GM18520 (cell line): ENCODE measurements around the gene NPY1R.

Experiments
- ATAC-seq: cut with Tn5 transposase; IDR thresholded peaks from one replicate; pipeline ENCODE4 v1.9.1; 2021; ENCODE audit not compliant: unreplicated experiment

NPY1R gene

DNA sequence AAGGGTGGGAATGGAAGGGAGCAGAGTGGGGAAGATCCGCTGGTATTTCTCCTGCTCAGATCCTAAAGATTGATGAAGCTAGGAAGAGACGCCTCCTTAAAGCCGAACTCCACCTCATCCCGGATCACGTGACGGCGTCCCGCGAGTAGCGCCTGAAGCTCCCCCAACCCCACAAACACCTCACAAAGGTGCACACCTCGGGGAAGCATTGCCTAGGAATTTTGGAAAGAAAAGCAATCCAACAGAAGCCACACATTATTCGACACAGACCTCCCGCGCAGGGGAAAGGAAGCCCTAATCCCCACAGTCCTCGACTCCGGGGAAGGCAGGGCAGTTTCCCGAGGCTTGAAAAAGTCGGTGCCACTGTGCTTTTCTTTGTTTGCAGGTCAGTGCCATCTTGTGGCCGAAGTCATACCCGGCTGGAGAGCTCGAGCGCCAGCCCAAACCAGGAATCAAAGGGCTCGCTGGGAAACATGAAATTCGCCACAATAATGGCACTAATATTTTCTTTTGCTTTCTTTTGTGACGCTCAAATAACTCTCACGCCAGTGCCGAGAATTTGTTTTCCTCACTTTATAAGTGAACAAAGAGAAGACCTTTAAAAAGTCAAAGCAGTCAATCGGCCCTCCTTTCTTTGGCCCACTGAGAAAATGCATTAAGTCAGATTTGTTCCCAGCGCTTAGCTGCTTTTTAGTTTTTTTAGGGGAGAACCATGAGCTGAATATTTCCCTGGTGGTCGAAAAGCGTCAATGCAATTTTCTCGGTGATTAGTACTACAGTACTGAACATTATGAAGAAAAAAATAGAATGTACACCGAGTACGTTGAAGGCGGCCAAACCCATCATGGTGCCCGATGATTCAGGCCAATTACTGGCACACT, at the start of gene NPY1R:
TSS of gene NPY1R (minus strand) at position 71 of the 881 bp plus-strand sequence. CDS start 6,042 bp downstream, outside the sequence.
- no peak for ATAC-seq

DNA sequence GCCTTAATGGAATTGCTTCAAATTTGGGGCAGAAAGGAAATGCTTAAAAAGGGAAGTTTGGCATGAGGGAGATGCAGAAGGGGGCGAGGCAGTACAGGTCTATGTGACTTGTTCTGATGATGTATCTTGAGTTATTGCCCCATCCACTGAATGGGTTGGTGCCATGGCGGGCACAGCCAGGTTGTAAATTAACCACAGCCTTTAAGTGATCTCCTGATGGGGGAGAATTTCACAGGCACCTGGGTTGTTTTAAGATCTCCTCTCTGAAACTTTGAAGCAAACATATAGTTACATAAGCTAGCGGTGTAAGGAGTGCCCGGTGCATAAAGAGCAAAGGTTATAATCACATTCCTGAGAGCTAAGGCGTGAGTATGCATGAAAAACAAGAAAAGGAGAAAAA, 48.3 kb upstream of the NPY1R start:
- no peak for ATAC-seq

DNA sequence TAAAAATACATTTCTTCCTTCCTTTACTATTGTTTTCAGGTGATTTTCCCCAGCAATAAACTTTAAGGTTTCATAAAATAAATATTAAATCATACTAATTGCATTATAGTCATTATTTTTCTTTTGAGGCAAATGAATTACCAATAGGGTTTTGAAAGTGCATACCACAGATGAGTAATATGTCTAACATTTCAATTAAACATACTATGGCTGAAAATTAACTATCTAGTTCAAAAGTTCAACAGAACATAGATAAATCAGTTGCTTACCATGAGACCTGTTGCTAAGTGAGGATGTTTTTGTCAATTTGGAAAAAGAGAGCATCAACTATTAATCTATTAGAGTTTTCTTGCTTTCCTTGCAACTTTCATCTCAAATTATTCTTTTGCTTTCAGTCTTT, 46.3 kb upstream of the NPY1R start:
- no peak for ATAC-seq

DNA sequence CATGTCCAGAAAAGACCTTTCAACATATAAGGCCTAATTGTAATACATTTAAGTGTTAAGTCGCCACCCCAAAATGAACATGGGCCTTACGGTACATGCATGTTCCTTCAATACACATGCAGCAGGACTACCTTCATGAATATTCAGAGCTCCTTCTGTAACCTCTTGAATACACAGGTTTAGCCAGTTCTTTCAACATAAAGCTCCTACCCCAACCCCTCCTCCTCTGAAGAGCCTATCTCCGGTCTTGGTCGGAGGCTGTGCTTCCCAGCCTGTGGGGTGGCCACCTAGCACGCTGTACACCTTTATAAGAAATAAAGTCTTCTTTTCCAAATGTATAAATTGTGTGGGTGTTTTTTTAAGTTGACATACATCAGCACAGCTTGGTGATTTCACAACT, 39.6 kb upstream of the NPY1R start:
- ATAC-seq = no peak

DNA sequence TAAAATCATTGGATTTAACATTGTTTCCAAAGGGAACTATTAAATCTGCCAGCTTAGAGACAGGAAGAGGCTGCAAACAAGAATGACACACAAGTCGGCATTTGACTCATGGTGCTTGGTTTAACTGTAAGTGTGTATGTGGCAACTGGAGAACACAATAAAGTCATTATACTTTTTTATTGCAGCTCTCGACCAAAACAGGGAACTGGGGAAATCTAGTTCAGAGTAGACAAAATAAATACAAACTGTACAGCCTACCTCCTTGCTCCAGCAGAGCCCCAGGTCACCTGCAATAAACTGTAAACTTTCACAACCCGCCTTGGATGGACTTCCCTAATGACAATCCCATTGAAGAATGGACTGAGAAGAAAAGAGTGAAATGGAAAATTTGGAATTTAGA, 35.3 kb upstream of the NPY1R start:
- no peak for ATAC-seq

DNA sequence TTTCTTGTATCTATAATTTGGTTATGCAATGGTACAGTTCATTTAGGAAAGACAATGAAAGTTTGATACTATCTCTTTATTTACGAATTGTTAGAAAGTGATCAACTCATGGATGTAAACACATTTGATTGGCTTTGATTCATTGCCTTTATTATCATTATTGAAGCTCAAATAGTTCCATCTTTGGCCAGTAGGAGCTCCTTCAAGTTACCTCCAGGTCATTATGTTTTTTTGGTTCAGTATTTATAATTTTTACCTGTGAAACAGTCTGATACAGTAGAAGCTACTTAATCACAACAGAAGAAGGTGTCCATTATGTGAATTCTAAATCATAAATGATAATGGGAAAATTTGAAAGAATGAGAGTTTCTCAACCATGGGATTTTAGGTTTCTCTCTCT, 23.7 kb upstream of the NPY1R start:
- ATAC-seq = no peak

DNA sequence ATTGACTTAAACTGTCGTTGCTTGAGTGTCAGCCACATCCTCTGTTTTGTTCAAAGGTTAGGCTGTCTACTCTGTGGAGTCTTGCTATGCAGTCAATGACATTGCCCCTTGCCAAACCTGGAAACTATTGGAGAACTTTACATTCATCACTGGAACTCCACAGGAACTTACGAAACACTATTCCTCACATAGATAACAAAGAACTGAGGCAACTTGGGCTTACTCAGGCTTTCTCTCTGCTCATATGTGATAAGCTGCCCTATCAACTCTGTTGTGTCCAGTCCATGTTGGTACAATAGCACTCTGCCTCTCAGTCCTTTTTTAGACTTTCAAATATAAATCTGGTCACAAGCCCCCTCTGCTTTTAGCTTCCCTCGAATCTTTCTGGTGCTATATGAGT, 20.7 kb upstream of the NPY1R start:
- no peak for ATAC-seq

DNA sequence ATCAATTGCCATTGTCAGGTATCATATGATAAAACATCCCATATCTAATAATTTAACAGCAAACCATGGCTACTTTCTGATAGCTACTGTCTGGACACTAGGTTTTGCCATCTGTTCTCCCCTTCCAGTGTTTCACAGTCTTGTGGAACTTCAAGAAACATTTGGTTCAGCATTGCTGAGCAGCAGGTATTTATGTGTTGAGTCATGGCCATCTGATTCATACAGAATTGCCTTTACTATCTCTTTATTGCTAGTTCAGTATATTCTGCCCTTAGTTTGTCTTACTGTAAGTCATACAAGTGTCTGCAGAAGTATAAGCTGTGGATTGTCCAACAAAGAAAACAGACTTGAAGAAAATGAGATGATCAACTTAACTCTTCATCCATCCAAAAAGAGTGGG, 18.3 kb upstream of the NPY1R start:
- ATAC-seq = no peak

DNA sequence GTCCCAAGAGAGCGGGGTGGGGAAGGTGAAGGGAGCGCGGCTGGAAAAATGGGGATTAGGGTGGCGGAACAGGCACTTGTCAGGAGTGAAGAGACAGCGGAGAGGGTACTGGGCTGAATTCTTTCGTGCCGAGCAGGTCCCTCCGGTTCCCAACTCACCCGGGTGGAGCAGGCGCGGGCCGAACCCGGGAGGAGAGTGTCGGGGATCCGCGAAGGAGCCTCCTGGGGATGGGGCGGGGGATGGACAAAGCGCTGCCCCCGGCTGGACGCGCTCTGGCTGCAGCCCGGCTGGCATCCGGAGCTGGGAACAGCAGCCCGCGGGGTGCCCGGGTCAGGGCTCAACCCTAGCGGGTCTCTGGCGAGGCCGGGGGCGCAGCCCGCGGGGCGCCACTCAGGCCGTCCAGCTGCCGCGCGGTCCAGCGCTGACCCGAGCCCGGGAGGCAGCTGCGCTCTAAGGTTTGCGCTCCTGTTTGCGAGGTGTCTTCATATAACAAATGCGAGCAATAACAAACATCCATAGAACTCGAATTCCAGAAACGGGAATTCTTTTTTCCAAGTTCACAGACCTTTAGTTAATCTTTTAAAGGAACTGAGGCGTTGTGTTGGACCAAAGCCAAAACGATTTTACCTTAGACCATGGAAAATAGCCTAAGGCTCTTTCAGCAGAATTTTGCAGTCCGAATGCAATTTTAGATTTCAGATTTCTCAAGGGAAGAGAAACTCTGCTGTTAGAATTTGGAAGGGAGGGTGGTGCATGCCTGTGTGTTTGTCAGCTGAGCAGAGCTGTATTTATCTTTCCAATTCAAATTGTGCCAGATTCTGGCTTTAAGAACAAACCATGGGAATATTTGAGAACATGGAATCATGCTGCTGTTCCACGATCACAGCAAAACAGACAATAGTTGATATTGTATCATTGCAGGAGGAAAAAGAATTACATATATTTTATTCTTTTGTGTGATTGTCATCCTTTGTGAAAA, 12.0 kb upstream of the NPY1R start:
- no peak for ATAC-seq

DNA sequence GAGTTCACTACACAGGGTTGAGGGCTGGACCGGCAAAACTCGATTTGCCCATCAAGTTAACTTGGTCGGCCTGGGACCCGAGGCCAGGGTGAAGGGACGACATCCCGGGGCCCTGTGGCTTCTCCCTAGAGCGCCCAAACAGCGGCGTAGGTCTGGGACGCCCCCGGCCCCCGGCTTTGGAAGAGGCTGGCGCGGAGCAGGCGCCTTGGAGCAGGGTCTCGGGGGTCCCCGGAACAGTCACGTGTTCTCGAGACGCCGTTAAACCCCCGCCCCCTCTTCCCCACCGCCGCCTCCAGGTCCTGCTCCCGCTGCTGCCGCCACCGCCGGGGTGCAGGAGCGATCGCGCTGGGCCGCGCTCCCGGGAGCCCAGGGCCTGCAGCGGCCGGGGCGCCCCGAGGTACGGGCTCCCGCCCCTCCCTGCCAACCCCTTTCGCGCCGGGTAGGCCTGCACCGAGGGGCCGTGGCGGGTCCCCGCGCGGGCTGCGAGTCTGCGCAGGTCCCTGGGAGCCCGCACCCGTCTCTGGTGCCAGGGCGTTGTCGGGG, 11.3 kb upstream of the NPY1R start, which contains the start of gene NPY5R:
TSS of gene NPY5R (plus strand) at position 289 of the 543 bp plus-strand sequence. CDS start 6,382 bp downstream, outside the sequence.
- no peak for ATAC-seq

DNA sequence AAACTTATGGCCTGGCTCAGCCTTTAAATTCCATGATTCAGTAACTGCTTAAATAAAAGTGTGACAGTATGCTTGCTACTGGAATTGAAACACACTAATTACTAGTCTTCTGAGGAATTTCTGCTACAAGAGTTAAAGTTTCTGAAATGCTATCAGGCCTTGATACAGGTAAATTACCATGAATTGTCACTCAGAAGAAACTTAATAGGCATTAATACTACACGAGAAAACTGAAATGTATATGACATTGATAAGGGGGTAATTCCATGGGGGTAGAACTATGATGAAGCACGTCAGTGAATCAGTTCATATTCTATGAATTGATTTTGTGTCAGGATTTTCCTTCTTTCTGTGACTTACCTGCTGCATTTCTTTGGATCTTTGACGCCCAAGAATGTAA, 3.0 kb upstream of the NPY1R start:
- no peak for ATAC-seq

DNA sequence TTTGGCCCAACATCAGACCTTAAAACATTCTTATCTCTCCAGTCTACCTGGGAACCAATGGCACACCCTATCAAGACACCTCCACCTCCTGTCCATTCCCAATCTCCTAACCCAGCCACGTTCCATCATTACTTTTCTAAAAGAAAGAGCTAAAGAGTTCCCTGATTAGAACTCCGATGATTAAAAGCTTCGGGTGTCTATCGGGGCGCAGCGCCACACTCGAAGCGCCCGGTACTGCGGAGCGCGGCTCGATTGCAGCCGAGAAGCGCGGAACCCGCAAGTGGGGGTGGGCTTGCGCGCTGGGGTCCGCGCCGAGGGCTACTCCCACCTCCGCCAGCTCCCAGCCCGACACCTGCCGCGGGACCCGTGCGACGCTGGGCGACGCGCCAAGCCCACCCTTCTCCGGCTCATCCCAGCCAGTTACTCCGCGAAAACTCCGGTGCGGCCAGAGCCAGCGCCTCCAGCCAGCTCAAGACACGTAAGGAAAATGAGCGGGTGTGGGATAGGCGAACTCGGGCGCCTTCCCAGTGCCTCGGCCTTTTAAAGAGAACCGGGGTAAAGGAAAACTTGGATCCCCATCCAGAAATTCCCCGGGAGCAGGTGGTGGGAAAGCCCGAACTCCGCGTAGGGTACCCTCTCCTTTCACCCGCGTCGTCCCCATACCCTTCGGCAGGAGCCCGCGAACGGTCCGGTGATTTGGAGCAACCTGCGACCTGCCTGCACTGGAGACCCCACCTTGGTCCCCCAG, 593 bp downstream of the NPY1R start:
- no peak for ATAC-seq

DNA sequence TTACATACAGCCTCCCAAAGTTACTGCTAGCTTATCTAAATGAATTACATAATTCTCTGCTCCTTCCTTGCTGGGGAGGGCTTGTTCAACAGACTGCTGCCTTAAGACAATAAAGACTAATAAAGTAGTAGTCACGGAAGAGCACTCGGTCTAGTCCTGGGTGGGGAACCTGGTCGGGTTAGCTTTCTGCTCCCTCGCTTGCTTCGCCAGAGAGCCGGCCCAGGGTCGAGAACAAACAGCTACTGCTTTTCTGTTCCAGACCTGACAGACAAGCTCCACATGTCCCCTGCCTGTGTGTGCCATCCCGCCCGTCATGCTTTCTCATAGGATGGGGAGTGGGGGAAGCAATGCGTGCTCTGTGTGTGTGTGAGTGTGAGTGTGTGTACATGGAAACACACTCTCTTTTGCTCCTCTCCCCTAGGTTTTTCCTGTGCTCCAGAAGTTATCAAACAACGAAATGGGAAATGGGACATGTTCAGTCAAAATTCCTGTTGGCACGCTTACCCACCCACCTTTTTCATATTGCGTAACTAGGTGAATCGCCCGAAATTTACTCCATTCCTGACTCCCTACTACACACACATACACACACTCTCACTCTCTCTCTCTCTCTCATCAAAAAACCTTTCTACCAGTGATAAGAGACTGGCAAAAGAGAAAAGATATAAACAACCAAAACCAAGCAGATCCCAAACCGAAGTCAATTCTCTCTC, 1.3 kb downstream of the NPY1R start:
- ATAC-seq = no peak

DNA sequence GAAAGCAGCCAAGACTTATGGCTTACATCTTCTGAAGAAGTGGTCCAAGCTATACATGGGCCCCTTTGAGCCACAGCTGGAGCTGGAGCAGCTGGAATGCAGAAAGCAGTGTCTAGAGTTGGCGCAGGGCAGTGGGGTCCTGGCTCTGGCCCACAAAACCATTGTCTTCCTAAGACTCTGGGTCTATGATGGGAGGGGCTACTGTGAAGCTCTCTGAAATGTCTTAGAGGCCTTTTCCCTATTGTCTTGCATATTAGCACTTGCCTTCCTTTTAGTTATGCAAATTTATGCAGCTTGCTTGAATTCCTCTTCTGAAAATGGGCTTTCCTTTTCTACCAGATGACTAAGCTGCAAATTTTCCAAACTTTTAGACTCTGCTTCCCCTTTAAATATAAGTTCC, 15.3 kb downstream of the NPY1R start:
- ATAC-seq = no peak

DNA sequence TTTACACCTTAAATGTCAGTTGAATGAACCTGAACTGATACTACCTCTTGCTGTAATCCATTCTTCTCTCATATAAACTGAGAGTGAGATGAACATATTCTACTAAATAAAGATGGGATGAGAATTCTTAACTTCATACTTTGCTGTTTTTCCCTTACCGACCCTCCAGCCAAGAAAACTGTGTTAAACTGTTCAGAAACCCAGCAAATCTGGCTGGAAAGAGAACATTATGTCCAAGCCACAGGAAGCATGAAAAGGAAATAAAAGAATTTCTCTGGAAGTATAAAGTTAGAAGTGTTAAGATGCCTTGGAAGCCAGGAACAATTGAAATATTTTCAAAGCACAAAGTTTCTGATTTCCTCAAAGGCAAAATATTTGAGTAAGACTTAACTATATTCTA, 22.9 kb downstream of the NPY1R start:
- no peak for ATAC-seq

DNA sequence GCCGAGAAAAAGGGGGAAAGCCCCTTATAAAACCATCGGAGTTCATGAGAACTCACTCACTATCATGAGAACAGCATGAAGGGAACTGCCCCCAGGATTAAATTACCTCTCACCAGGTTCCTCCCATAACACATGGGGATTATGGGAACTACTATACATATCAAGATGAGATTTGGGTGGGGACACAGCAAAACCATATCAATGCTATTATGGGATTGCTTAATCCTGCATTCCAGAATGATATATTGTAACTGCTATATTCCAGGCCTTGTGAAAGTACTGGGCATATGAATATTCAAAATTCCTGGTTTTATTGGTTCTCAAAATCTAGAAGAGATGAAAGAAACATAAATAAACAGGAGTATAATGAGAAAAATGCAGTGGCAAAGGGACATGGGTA, 29.3 kb downstream of the NPY1R start:
- ATAC-seq = no peak

DNA sequence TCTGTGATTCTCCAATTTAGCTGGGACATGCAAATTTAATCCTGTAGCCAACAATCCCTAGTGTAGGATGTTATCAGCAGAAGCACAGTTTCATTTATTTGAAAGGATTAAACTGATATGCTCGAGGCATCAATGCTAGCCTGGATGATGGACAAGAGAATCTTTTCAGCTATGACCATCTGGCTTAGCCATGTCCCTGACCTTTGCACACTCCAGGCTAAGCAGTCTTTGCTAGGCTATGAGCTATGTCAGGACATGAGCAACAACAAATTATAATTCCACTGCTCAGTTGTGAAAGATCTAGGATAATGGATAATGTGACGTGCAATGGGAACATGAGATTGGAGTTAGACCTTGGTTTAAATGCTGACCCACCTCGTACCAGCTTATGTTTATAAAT, 32.0 kb downstream of the NPY1R start:
- no peak for ATAC-seq

DNA sequence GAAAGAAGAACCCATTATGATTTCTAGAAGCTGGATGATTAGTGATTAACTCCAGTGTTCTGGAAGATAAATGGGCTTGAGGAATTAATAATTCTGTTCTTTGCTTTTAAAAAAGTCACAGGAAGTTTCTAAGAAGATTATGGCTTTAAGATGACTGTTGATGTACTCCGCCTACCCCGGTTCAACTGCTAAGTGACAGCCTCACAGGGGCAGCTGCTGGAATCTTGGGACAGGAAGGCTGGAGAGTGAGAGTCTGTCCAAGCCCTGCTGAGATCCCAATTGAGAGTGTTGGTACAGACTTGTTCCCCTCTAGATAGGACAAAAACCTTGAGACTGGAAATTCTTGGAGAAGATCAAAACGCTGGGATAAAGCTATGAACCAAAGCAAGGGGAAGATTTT, 37.3 kb downstream of the NPY1R start:
- ATAC-seq = no peak

DNA sequence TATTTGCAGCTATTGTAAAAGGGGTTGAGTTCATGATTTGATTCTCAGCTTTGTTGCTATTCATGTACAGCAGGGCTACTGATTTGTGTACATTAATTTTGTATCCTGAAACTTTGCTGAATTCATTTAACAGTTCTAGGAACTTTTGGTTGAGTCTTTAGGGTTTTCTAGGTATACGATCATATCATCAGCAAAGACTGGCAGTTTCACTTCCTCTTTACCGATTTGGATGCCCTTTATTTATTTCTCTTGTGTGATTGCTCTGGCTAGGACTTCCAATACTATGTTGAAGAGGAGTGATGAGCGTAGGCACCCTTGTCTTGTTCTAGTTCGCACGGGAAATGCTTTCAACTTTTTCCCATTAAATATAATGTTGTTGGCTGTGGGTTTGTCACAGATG, 48.1 kb downstream of the NPY1R start:
- ATAC-seq = no peak
